GM12878 (cell line): Measurements from ENCODE around the gene NCKIPSD. TPM values are rescaled to one million over a fixed set of nuclear protein-coding genes. Genes with fewer than 3 reads are reported as not detected.

Experiments used
- ATF2 ChIP-seq: IDR thresholded peaks from 2 replicates; pipeline ENCODE4 v1.6.1; 2012; ENCODE audit warnings: low read length, inconsistent platforms
- BCL11A ChIP-seq: IDR thresholded peaks from 2 replicates; pipeline ENCODE4 v1.6.1; 2011; ENCODE audit warnings: low read depth, low read length
- CREB1 ChIP-seq: IDR thresholded peaks from 2 replicates; pipeline ENCODE4 v1.6.1; 2012; ENCODE audit warnings: low read depth, mild to moderate bottlenecking, inconsistent platforms
- DPF2 ChIP-seq: fragments of 450-650 bp; IDR thresholded peaks from 2 replicates; pipeline ENCODE4 v1.6.1; 2017; ENCODE audit warnings: mild to moderate bottlenecking
- HCFC1 ChIP-seq: fragments of 150-350 bp; IDR thresholded peaks from 2 replicates; pipeline ENCODE4 v1.6.1; 2014; ENCODE audit warnings: low read length
- HDAC2 ChIP-seq: fragments of 200-600 bp; sonication (generic); IDR thresholded peaks from 2 replicates; pipeline ENCODE4 v1.6.1; 2017
- HDAC6 ChIP-seq: fragments of 200-600 bp; sonication (generic); IDR thresholded peaks from one replicate; pipeline ENCODE4 v1.8.0; 2017; ENCODE audit warnings: antibody characterized with exemption; ENCODE audit not compliant: unreplicated experiment
- LARP7 ChIP-seq: fragments of 450-650 bp; IDR thresholded peaks from 2 replicates; pipeline ENCODE4 v1.6.1; 2017; ENCODE audit warnings: mild to moderate bottlenecking
- MEF2B ChIP-seq: fragments of 450-650 bp; IDR thresholded peaks from 2 replicates; pipeline ENCODE4 v1.6.1; 2018; ENCODE audit warnings: mild to moderate bottlenecking, moderate library complexity; ENCODE audit not compliant: partially characterized antibody, poor library complexity, severe bottlenecking
- MLLT1 ChIP-seq: fragments of 450-650 bp; IDR thresholded peaks from 2 replicates; pipeline ENCODE4 v1.6.1; 2016; ENCODE audit warnings: mild to moderate bottlenecking
- MYC ChIP-seq: IDR thresholded peaks from 2 replicates; pipeline ENCODE4 v1.6.1; 2011; ENCODE audit warnings: mild to moderate bottlenecking, low read length, moderate library complexity, inconsistent platforms; ENCODE audit not compliant: insufficient read depth, insufficient replicate concordance, insufficient read length, severe bottlenecking
- NFIC ChIP-seq: IDR thresholded peaks from 2 replicates; pipeline ENCODE4 v1.6.1; 2012; ENCODE audit warnings: low read depth, mild to moderate bottlenecking, inconsistent platforms, low read length, moderate library complexity
- POLR2A ChIP-seq: IDR thresholded peaks from 2 replicates; pipeline ENCODE4 v1.6.1; 2011; ENCODE audit warnings: low read depth, mild to moderate bottlenecking, low read length
- POLR2AphosphoS2 ChIP-seq: IDR thresholded peaks from 2 replicates; pipeline ENCODE4 v1.6.1; 2011; ENCODE audit warnings: low read depth, mild to moderate bottlenecking, low read length, improper control_type of control experiment, moderate library complexity
- PRDM15 ChIP-seq: fragments of 450-650 bp; formaldehyde crosslinking; IDR thresholded peaks from 2 replicates; pipeline ENCODE4 v1.4.0; 2020; ENCODE audit warnings: mild to moderate bottlenecking, moderate library complexity
- RAD51 ChIP-seq: fragments of 450-650 bp; IDR thresholded peaks from 2 replicates; pipeline ENCODE4 v1.6.1; 2016; ENCODE audit warnings: moderate library complexity, mild to moderate bottlenecking, inconsistent platforms
- RBBP5 ChIP-seq: fragments of 200-600 bp; sonication (generic); conservative IDR thresholded peaks from 2 replicates; pipeline ENCODE4 v1.6.1; 2016
- RELA ChIP-seq: fragments of 450-650 bp; IDR thresholded peaks from 2 replicates; pipeline ENCODE4 v1.8.0; 2014; ENCODE audit warnings: borderline replicate concordance; ENCODE audit not compliant: partially characterized antibody
- SREBF1 ChIP-seq: IDR thresholded peaks from 2 replicates; pipeline ENCODE4 v1.6.1; 2012; ENCODE audit warnings: mild to moderate bottlenecking, low read length
- ZBTB11 ChIP-seq: fragments of 450-650 bp; formaldehyde crosslinking; IDR thresholded peaks from 2 replicates; pipeline ENCODE4 v1.5.0; 2022; ENCODE audit warnings: mild to moderate bottlenecking, missing genetic modification characterization
- ZNF207 ChIP-seq: fragments of 450-650 bp; IDR thresholded peaks from 2 replicates; pipeline ENCODE4 v1.6.1; 2014; ENCODE audit warnings: antibody characterized with exemption, mild to moderate bottlenecking, borderline replicate concordance
- ZZZ3 ChIP-seq: IDR thresholded peaks from 2 replicates; pipeline ENCODE4 v1.6.1; 2011; ENCODE audit warnings: low read depth; ENCODE audit not compliant: control insufficient read depth, insufficient read length
- polyA plus RNA-seq, 11 experiments: library from polyadenylated mRNA; depleted of rRNA in 4 of 11; unstranded in 6 of 11; stranded (reverse) in 5 of 11; fragments of >200 nt; fragmentation: Nextera tagmentation in 4 of 11; fragmentation: Illumina TruSeq in 1 of 11; extraction: Ambion mirVana in 4 of 11; extraction: Trizol in 1 of 11; gene quantifications; 1 replicate in 1 of 11; 2 replicates in 10 of 11; pipeline versions ENCODE4 v1.2.1 to v1.2.3, GENCODE V29; 2011 to 2016; ENCODE audit warnings: inconsistent platforms in 2 of 11, missing spikeins in 2 of 11, low read depth in 1 of 11
- total RNA-seq, 4 experiments: library from RNA; depleted of rRNA in 3 of 4; stranded (reverse); fragments of >200 nt in 3 of 4; fragmentation: Illumina TruSeq in 1 of 4; extraction: Trizol in 1 of 4; gene quantifications; 2 replicates each; pipeline versions ENCODE4 v1.2.1 to v1.2.3, GENCODE V29; 2013 to 2021

NCKIPSD gene
- total and polyA plus RNA-seq, 10 of the 15 experiments (the other 5 are each of a cell fraction or from before 2014, with no cell fraction given): 0.93 to 31.6 (median 15.2) TPM

GRCh38 chr3:48635222-48636021 is 50.3 kb downstream of the NCKIPSD start, which contains the start of gene SLC26A6 (continued):
- TF ChIP-seq PRDM15 (CRISPR knock-in tag) (no peak), LARP7 (peak; percentile 87), ZNF207 (peak; percentile 74; the same call in 1 of the 2 replicates), ZZZ3 (no peak), BCL11A (no peak), RBBP5 (no peak), POLR2AphosphoS2 (no peak), ZBTB11 (CRISPR knock-in tag) (no peak), HDAC2 (no peak), CREB1 (no peak), MLLT1 (no peak; the same call in 1 of the 2 replicates), RELA (no peak), MEF2B (no peak), RAD51 (no peak), MYC (no peak), DPF2 (peak; percentile 58; the same call in 1 of the 2 replicates), NFIC (no peak), HDAC6 (no peak), ATF2 (no peak), SREBF1 (no peak), POLR2A (peak; percentile 77), HCFC1 (no peak)
